H9 (cell line): ENCODE data around the gene STRA6. TPM values are rescaled to one million over a fixed set of nuclear protein-coding genes. Genes with fewer than 3 reads are reported as not detected.
A peak's percentile ranks its signal among the peaks of the same experiment; 100 is the strongest.

Experiments
- DNase-seq: peaks from one replicate; pipeline ENCODE4 v3.0.0-alpha.2; 2017
- H2AFZ ChIP-seq: one replicate; pipeline ENCODE4 v1.6.1; 2013; ENCODE audit warnings: mild to moderate bottlenecking, low read length, control low read depth, moderate library complexity
- H2AK5ac ChIP-seq: 2 replicates; pipeline ENCODE4 v1.6.1; 2013; ENCODE audit warnings: low read length, control low read depth, mixed read lengths; ENCODE audit not compliant: insufficient read length
- H2BK120ac ChIP-seq: one replicate; pipeline ENCODE4 v1.6.1; 2013; ENCODE audit warnings: low read depth, mild to moderate bottlenecking, low read length, control low read depth, inconsistent platforms; ENCODE audit not compliant: poor library complexity, severe bottlenecking
- H2BK12ac ChIP-seq: 2 replicates; pipeline ENCODE4 v1.6.1; 2013; ENCODE audit warnings: low read length, control low read depth, mixed read lengths, low read depth; ENCODE audit not compliant: insufficient read length
- H2BK15ac ChIP-seq: 2 replicates; pipeline ENCODE4 v1.6.1; 2013; ENCODE audit warnings: low read depth, low read length, control low read depth
- H2BK20ac ChIP-seq: one replicate; pipeline ENCODE4 v1.6.1; 2013; ENCODE audit warnings: low read depth, mild to moderate bottlenecking, low read length, control low read depth, inconsistent platforms; ENCODE audit not compliant: poor library complexity, severe bottlenecking
- H2BK5ac ChIP-seq: 2 replicates; pipeline ENCODE4 v1.6.1; 2013; ENCODE audit warnings: low read length, control low read depth, mixed read lengths; ENCODE audit not compliant: insufficient read length
- H3K14ac ChIP-seq: 2 replicates; pipeline ENCODE4 v1.6.1; 2013; ENCODE audit warnings: low read length, control low read depth; ENCODE audit not compliant: insufficient read depth
- H3K18ac ChIP-seq: 2 replicates; pipeline ENCODE4 v1.6.1; 2013; ENCODE audit warnings: low read depth, mild to moderate bottlenecking, mixed read lengths, low read length, control low read depth; ENCODE audit not compliant: insufficient read length
- H3K23ac ChIP-seq: 2 replicates; pipeline ENCODE4 v1.6.1; 2013; ENCODE audit warnings: low read length, control low read depth, mixed read lengths, low read depth; ENCODE audit not compliant: insufficient read length
- H3K23me2 ChIP-seq: 2 replicates; pipeline ENCODE4 v1.6.1; 2013; ENCODE audit warnings: low read depth, mild to moderate bottlenecking, mixed read lengths, low read length, control low read depth; ENCODE audit not compliant: insufficient read length, poor library complexity, severe bottlenecking
- H3K27ac ChIP-seq: 2 replicates; pipeline ENCODE4 v1.5.1; 2013; ENCODE audit warnings: low read length, control low read depth, mixed read lengths, low read depth; ENCODE audit not compliant: insufficient read length
- H3K27me3 ChIP-seq: 2 replicates; pipeline ENCODE4 v1.6.1; 2013; ENCODE audit warnings: low read length, control low read depth, inconsistent platforms; ENCODE audit not compliant: insufficient read depth
- H3K4ac ChIP-seq: 2 replicates; pipeline ENCODE4 v1.6.1; 2013; ENCODE audit warnings: low read depth, mild to moderate bottlenecking, control low read depth, inconsistent platforms, low read length, moderate library complexity
- H3K4me1 ChIP-seq: 2 replicates; pipeline ENCODE4 v1.6.1; 2013; ENCODE audit warnings: low read length, control low read depth, inconsistent platforms; ENCODE audit not compliant: insufficient read depth
- H3K4me2 ChIP-seq: 2 replicates; pipeline ENCODE4 v1.6.1; 2013; ENCODE audit warnings: low read length, control low read depth, mixed read lengths; ENCODE audit not compliant: insufficient read length, insufficient read depth
- H3K56ac ChIP-seq: 2 replicates; pipeline ENCODE4 v1.6.1; 2013; ENCODE audit warnings: low read depth, mild to moderate bottlenecking, mixed read lengths, low read length, control low read depth; ENCODE audit not compliant: insufficient read length
- H3K79me1 ChIP-seq: 2 replicates; pipeline ENCODE4 v1.6.1; 2013; ENCODE audit warnings: low read depth, mild to moderate bottlenecking, moderate library complexity, low read length, control low read depth, inconsistent platforms; ENCODE audit not compliant: insufficient read depth, poor library complexity, severe bottlenecking
- H3K79me2 ChIP-seq: 2 replicates; pipeline ENCODE4 v1.6.1; 2013; ENCODE audit warnings: low read length, control low read depth, inconsistent platforms; ENCODE audit not compliant: insufficient read depth
- H3K9ac ChIP-seq: 2 replicates; pipeline ENCODE4 v1.6.1; 2013; ENCODE audit warnings: low read length, control low read depth, mixed read lengths; ENCODE audit not compliant: insufficient read length; ENCODE audit errors: extremely low read depth
- H3K9me3 ChIP-seq: one replicate; pipeline ENCODE4 v1.6.1; 2013; ENCODE audit warnings: low read depth, low read length, inconsistent platforms; ENCODE audit not compliant: control insufficient read depth
- H3T11ph ChIP-seq: one replicate; pipeline ENCODE4 v1.6.1; 2013; ENCODE audit warnings: mild to moderate bottlenecking, low read length, control low read depth, inconsistent platforms
- H4K20me1 ChIP-seq: one replicate; pipeline ENCODE4 v1.6.1; 2013; ENCODE audit not compliant: control insufficient read depth, insufficient read length, insufficient read depth
- H4K5ac ChIP-seq: 2 replicates; pipeline ENCODE4 v1.6.1; 2013; ENCODE audit warnings: low read depth, mild to moderate bottlenecking, mixed read lengths, low read length, control low read depth; ENCODE audit not compliant: insufficient read length
- H4K8ac ChIP-seq: replicated peaks from 2 replicates; pipeline ENCODE4 v1.6.1; 2013; ENCODE audit warnings: low read length, control low read depth, mixed read lengths, low read depth; ENCODE audit not compliant: insufficient read length
- H4K91ac ChIP-seq: 2 replicates; pipeline ENCODE4 v1.6.1; 2013; ENCODE audit warnings: low read depth, mild to moderate bottlenecking, moderate library complexity, mixed read lengths, low read length, control low read depth; ENCODE audit not compliant: insufficient read length
- H3K27ac Mint-ChIP-seq, 3 experiments: 2 replicates in 2 of 3; 3 replicates in 1 of 3; pipeline ENCODE4 v1.8.0; 2020 to 2021; ENCODE audit warnings: mixed read lengths in 3 of 3, mild to moderate bottlenecking in 1 of 3, moderate library complexity in 1 of 3
- H3K27me3 Mint-ChIP-seq: 2 replicates; pipeline ENCODE4 v1.8.0; 2021; ENCODE audit warnings: low read depth, mild to moderate bottlenecking, moderate library complexity, mixed read lengths
- H3K36me3 Mint-ChIP-seq, 3 experiments: 2 replicates in 2 of 3; 3 replicates in 1 of 3; pipeline ENCODE4 v1.8.0; 2020 to 2021; ENCODE audit warnings: low read depth in 3 of 3, mixed read lengths in 3 of 3; ENCODE audit not compliant: insufficient read depth in 1 of 3
- H3K4me1 Mint-ChIP-seq, 2 experiments: 2 replicates each; pipeline ENCODE4 v1.8.0; 2020; ENCODE audit warnings: mixed read lengths in 2 of 2
- H3K4me3 Mint-ChIP-seq, 2 experiments: 2 replicates in 1 of 2; 3 replicates in 1 of 2; pipeline ENCODE4 v1.8.0; 2020 to 2021; ENCODE audit warnings: mild to moderate bottlenecking in 2 of 2, mixed read lengths in 2 of 2, moderate library complexity in 1 of 2
- H3K9me3 Mint-ChIP-seq, 2 experiments: 2 replicates in 1 of 2; 3 replicates in 1 of 2; pipeline ENCODE4 v1.8.0; 2020; ENCODE audit warnings: mild to moderate bottlenecking in 2 of 2, mixed read lengths in 2 of 2, moderate library complexity in 1 of 2
- CTCF ChIP-seq: fragments of 200-600 bp; sonication (generic); conservative IDR thresholded peaks from 3 replicates; pipeline ENCODE4 v1.8.0; 2021; ENCODE audit warnings: antibody characterized with exemption, mild to moderate bottlenecking
- WGBS: extraction: QIAGEN DNeasy Blood & Tissue Kit; methylation state at CpG from one replicate; pipeline ENCODE4 v1.1.7; 2013; ENCODE audit warnings: missing lambda C conversion rate, low lambda C conversion rate, mixed read lengths; ENCODE audit not compliant: insufficient read length; ENCODE audit errors: extremely low coverage; 5-methylcytosine and 5-hydroxymethylcytosine counted together
- total RNA-seq: library from RNA; stranded (reverse); gene quantifications from 2 replicates; pipeline ENCODE4 v1.2.1, GENCODE V29; 2021

STRA6 gene
- total RNA-seq, 1 experiment from 2014 or later = 12.8 TPM

- H3K27ac ChIP-seq = no peak overlapping the region
These were observed 28.2 kb downstream of the STRA6 start for GRCh38 chr15:74174219-74174957.

More at GRCh38 chr15:74174219-74174957, 28.2 kb downstream of the STRA6 start:
- Histone ChIP-seq H3K4me1 (peaks cover 3% of the 10 kb centered on the region; the same call in 1 of the 2 replicates), H2AK5ac (no peak overlapping the region), H3K18ac (no peak overlapping the region), H3K4me2 (no peak overlapping the region), H3T11ph (no peak overlapping the region), H3K79me2 (no peaks in the 10 kb centered on the region), H3K14ac (no peak overlapping the region; the same call in 1 of the 2 replicates), H2BK15ac (no peak overlapping the region), H2BK120ac (no peak overlapping the region), H2AFZ (no peak overlapping the region), H2BK5ac (no peak overlapping the region), H3K27me3 (no peaks in the 10 kb centered on the region), H4K20me1 (no peaks in the 10 kb centered on the region), H3K4ac (no peak overlapping the region), H3K79me1 (no peaks in the 10 kb centered on the region), H3K9ac (no peak overlapping the region), H3K56ac (no peak overlapping the region), H3K23ac (no peak overlapping the region), H4K91ac (no peak overlapping the region), H2BK20ac (no peak overlapping the region), H3K23me2 (no peaks in the 10 kb centered on the region), H2BK12ac (no peak overlapping the region), H4K8ac (no peak overlapping the region), H3K9me3 (no peaks in the 10 kb centered on the region), H4K5ac (no peak overlapping the region)
- Mint-ChIP-seq H3K4me3 (no peak overlapping the region), H3K9me3 (no peaks in the 10 kb centered on the region; a peak in 1 of 5 replicates), H3K4me1 (peaks cover 22 to 54% of the 10 kb centered on the region in 2 experiments), H3K27ac (no peak overlapping the region), H3K36me3 (no peaks in the 10 kb centered on the region), H3K27me3 (peaks cover 29% of the 10 kb centered on the region)
- peak; percentile 35 for DNase-seq
- TF ChIP-seq CTCF = no peak
- WGBS = no CpG with 5 or more reads among the region's 20 CpGs
